Measurements from ENCODE around the gene CHD5. TPM values are rescaled to one million over a fixed set of nuclear protein-coding genes. Genes with fewer than 3 reads are reported as not detected.
A peak's percentile ranks its signal among the peaks of the same experiment; 100 is the strongest.
"Not testable (repeated sequence)": the region's sequence is repeated elsewhere in the genome, so short reads cannot be mapped to it uniquely, and the experiment has no call there.

Gene CHD5
- total RNA-seq, 4 donors from 2014 or later: 0.14 to 1.6 (median 1.2) TPM

- peak; percentile 39 for DNase-seq
- H3K27me3 ChIP-seq: no peaks in the 10 kb centered on the region
- intact Hi-C loops (cut with DNase I; ENCODE audit: low total_unique reads): no loop called here
- WGBS, 2 donors (ENCODE audit: low coverage in 1 of 2): 50% methylated on average over 6 of the region's 6 CpGs; no CpG with 5 or more reads in 1 of the 2 donors
- peaks cover 0 to 28% (median 10%) of the 10 kb centered on the region in 4 donors for H3K36me3 ChIP-seq
- in situ Hi-C loops (cut with MboI; ENCODE audit: low pct_ligation_motif_present in 1 of 4, low pct_unique_long_range_greater_than_20kb in 1 of 4, low sequenced_read_pairs in 3 of 4): no loop called here
- no peak overlapping the region for H3K4me3 ChIP-seq
- peak overlapping the region in 1 of 4 donors; percentile 37 for H3K27ac ChIP-seq
- TF ChIP-seq CTCF (IDR thresholded peaks at IDR 0.05) (no peak), POLR2AphosphoS5 (IDR thresholded peaks at IDR 0.05) (no peak), EP300 (IDR thresholded peaks at IDR 0.05; ENCODE audit: low read depth) (no peak), POLR2A (IDR thresholded peaks at IDR 0.05) (no peak)
- H3K4me1 ChIP-seq: peaks cover 0 to 5% (median 0%) of the 10 kb centered on the region in 4 donors
- H3K9me3 ChIP-seq: no peaks in the 10 kb centered on the region
These were observed 42.5 kb upstream of the CHD5 start for GRCh38 chr1:6222636-6223035.

GRCh38 chr1:6221210-6221784 lies 41.2 kb upstream of the CHD5 start:
- in situ Hi-C loops (cut with MboI; ENCODE audit: low pct_ligation_motif_present in 1 of 4, low pct_unique_long_range_greater_than_20kb in 1 of 4, low sequenced_read_pairs in 3 of 4): no loop called here
- 93 to 95% methylated on average over 4 to 12 of the region's 12 CpGs for WGBS, 2 donors (ENCODE audit: low coverage in 1 of 2)

GRCh38 chr1:6220236-6220635 lies 40.1 kb upstream of the CHD5 start:
- Histone ChIP-seq H3K27ac (no peak overlapping the region), H3K4me3 (no peak overlapping the region), H3K4me1 (peaks cover 0 to 5% (median 0%) of the 10 kb centered on the region in 4 donors), H3K36me3 (peaks cover 0 to 18% (median 8%) of the 10 kb centered on the region in 4 donors), H3K9me3 (no peaks in the 10 kb centered on the region), H3K27me3 (no peaks in the 10 kb centered on the region)
- WGBS, 2 donors (ENCODE audit: low coverage in 1 of 2): 94% methylated on average over 8 of the region's 8 CpGs; no CpG with 5 or more reads in 1 of the 2 donors
- intact Hi-C loops (cut with DNase I; ENCODE audit: low total_unique reads): no loop called here
- no peak for DNase-seq
- in situ Hi-C loops (cut with MboI; ENCODE audit: low pct_ligation_motif_present in 1 of 4, low pct_unique_long_range_greater_than_20kb in 1 of 4, low sequenced_read_pairs in 3 of 4): no loop called here
- TF ChIP-seq POLR2AphosphoS5 (IDR thresholded peaks at IDR 0.05) (no peak), EP300 (IDR thresholded peaks at IDR 0.05; ENCODE audit: low read depth) (no peak), POLR2A (IDR thresholded peaks at IDR 0.05) (no peak), CTCF (IDR thresholded peaks at IDR 0.05) (no peak)

More at GRCh38 chr1:6221210-6221784, 41.2 kb upstream of the CHD5 start:
- no peak for DNase-seq
- H3K4me3 ChIP-seq: no peak overlapping the region
- peaks cover 0 to 22% (median 8%) of the 10 kb centered on the region in 4 donors for H3K36me3 ChIP-seq
- H3K9me3 ChIP-seq: no peaks in the 10 kb centered on the region
- no peak overlapping the region for H3K27ac ChIP-seq
- TF ChIP-seq CTCF (IDR thresholded peaks at IDR 0.05): no peak
- no peak for TF ChIP-seq POLR2A (IDR thresholded peaks at IDR 0.05)
- TF ChIP-seq POLR2AphosphoS5 (IDR thresholded peaks at IDR 0.05): no peak
- no peak for TF ChIP-seq EP300 (IDR thresholded peaks at IDR 0.05; ENCODE audit: low read depth)
- no peaks in the 10 kb centered on the region for H3K27me3 ChIP-seq
- intact Hi-C loops (cut with DNase I; ENCODE audit: low total_unique reads): no loop called here
- H3K4me1 ChIP-seq: peaks cover 0 to 5% (median 0%) of the 10 kb centered on the region in 4 donors

GRCh38 chr1:6219641-6220040 lies 39.5 kb upstream of the CHD5 start:
- H3K27ac ChIP-seq; H3K27me3 ChIP-seq; H3K9me3 ChIP-seq; DNase-seq; intact Hi-C loops (cut with DNase I; ENCODE audit: low total_unique reads); H3K4me3 ChIP-seq; in situ Hi-C loops (cut with MboI; ENCODE audit: low pct_ligation_motif_present in 1 of 4, low pct_unique_long_range_greater_than_20kb in 1 of 4, low sequenced_read_pairs in 3 of 4); H3K4me1 ChIP-seq: not testable (repeated sequence)
- 73 to 90% methylated on average over 5 to 11 of the region's 11 CpGs for WGBS, 2 donors (ENCODE audit: low coverage in 1 of 2)
- H3K36me3 ChIP-seq: peaks cover 0 to 12% (median 6%) of the 10 kb centered on the region in 4 donors
